GM21390 (cell line): ENCODE results near the gene PGM2L1.
A peak's percentile ranks its signal among the peaks of the same experiment; 100 is the strongest.
"Not testable (repeated sequence)": the region's sequence is repeated elsewhere in the genome, so short reads cannot be mapped to it uniquely, and the experiment has no call there.

Source experiments
- ATAC-seq: cut with Tn5 transposase; IDR thresholded peaks from one replicate; pipeline ENCODE4 v1.9.1; 2021; ENCODE audit not compliant: unreplicated experiment

PGM2L1 gene

GRCh38 chr11:74403607-74404321 lies 5.5 kb upstream of the PGM2L1 start:
- no peak for ATAC-seq

- no peak for ATAC-seq
Measured at GRCh38 chr11:74400606-74401005, 2.4 kb upstream of the PGM2L1 start.

- no peak for ATAC-seq
Measured at GRCh38 chr11:74397501-74398243, 561 bp downstream of the PGM2L1 start.

- ATAC-seq, result no peak
Measured at GRCh38 chr11:74392256-74392655, 6.0 kb downstream of the PGM2L1 start.

GRCh38 chr11:74391193-74391592 lies 7.0 kb downstream of the PGM2L1 start:
- no peak for ATAC-seq

- no peak for ATAC-seq
Measured at GRCh38 chr11:74390697-74391096, 7.5 kb downstream of the PGM2L1 start.

- peak; percentile 46 for ATAC-seq
Measured at GRCh38 chr11:74388678-74389327, 9.4 kb downstream of the PGM2L1 start.

- no peak for ATAC-seq
Measured at GRCh38 chr11:74384641-74385040, 13.6 kb downstream of the PGM2L1 start.

GRCh38 chr11:74380746-74381439 lies 17.3 kb downstream of the PGM2L1 start:
- no peak for ATAC-seq

- no peak for ATAC-seq
Measured at GRCh38 chr11:74377689-74378088, 20.5 kb downstream of the PGM2L1 start.

- no peak for ATAC-seq
Measured at GRCh38 chr11:74373382-74373781, 24.9 kb downstream of the PGM2L1 start.

- ATAC-seq, result no peak
Measured at GRCh38 chr11:74371269-74372052, 26.8 kb downstream of the PGM2L1 start.

- ATAC-seq, result no peak
Measured at GRCh38 chr11:74370123-74370522, 28.1 kb downstream of the PGM2L1 start.

- ATAC-seq, result no peak
Measured at GRCh38 chr11:74367881-74368280, 30.4 kb downstream of the PGM2L1 start.

- ATAC-seq, result no peak
Measured at GRCh38 chr11:74366576-74366975, 31.7 kb downstream of the PGM2L1 start.

- not testable (repeated sequence) for ATAC-seq
Measured at GRCh38 chr11:74365805-74366204, 32.4 kb downstream of the PGM2L1 start.

GRCh38 chr11:74357449-74357848 lies 40.8 kb downstream of the PGM2L1 start:
- no peak for ATAC-seq

GRCh38 chr11:74355626-74356025 lies 42.6 kb downstream of the PGM2L1 start:
- ATAC-seq, result no peak

- no peak for ATAC-seq
Measured at GRCh38 chr11:74354036-74354435, 44.2 kb downstream of the PGM2L1 start.

GRCh38 chr11:74347381-74347780 lies 50.9 kb downstream of the PGM2L1 start:
- no peak for ATAC-seq

GRCh38 chr11:74345420-74345819 lies 52.8 kb downstream of the PGM2L1 start:
- no peak for ATAC-seq
